ENCODE results near the gene TRERF1. TPM values are rescaled to one million over a fixed set of nuclear protein-coding genes. Genes with fewer than 3 reads are reported as not detected.

TRERF1 gene
- total RNA-seq, 1 experiment from 2014 or later = 14.5 TPM

GRCh38 chr6:42257614-42258013 is 194.1 kb downstream of the TRERF1 start:
- no peak for DNase-seq
- no peaks in the 10 kb centered on the region for H3K79me2 ChIP-seq (ENCODE audit: low read depth)
- H3K4me3 ChIP-seq = no peak overlapping the region
- H3K27ac ChIP-seq = no peak overlapping the region
- H3K4me1 ChIP-seq (replicated peaks; ENCODE audit: insufficient read depth) = no peaks in the 10 kb centered on the region
- peaks cover 15% of the 10 kb centered on the region for H3K36me3 ChIP-seq (ENCODE audit: low read depth)
- ChIA-PET POLR2A (ENCODE audit: unreplicated experiment) (no interaction called here), CTCF (no interaction called here)
- H2AFZ ChIP-seq = no peak overlapping the region
- no peaks in the 10 kb centered on the region; the same call in 1 of the 2 replicates for H3F3A ChIP-seq (ENCODE audit: insufficient read depth, low read depth)
- TF ChIP-seq EZH2 (IDR thresholded peaks at IDR 0.05; ENCODE audit: low read depth) = no peak
- TF ChIP-seq CTCF (conservative IDR thresholded peaks at IDR 0.05) = no peak
- no peaks in the 10 kb centered on the region for H4K20me1 ChIP-seq (ENCODE audit: insufficient read depth)
- intact Hi-C loops (cut with micrococcal nuclease; ENCODE audit: unreplicated experiment) = no loop called here
- no peaks in the 10 kb centered on the region for H3K27me3 ChIP-seq (ENCODE audit: insufficient read depth, low read depth)
- no peaks in the 10 kb centered on the region for H3K9me2 ChIP-seq (ENCODE audit: insufficient read depth)
- H3K9me3 ChIP-seq (ENCODE audit: insufficient read depth, low read depth) = no peaks in the 10 kb centered on the region
- no peak overlapping the region for H3K4me2 ChIP-seq
- no TSS peak for BruUV-seq (replicated peaks)

GRCh38 chr6:42257063-42257462 is 194.7 kb downstream of the TRERF1 start:
- no peak overlapping the region for H3K4me2 ChIP-seq
- no peak overlapping the region for H2AFZ ChIP-seq
- no peaks in the 10 kb centered on the region; the same call in 1 of the 2 replicates for H3F3A ChIP-seq (ENCODE audit: insufficient read depth, low read depth)
- H3K9me2 ChIP-seq (ENCODE audit: insufficient read depth) = no peaks in the 10 kb centered on the region
- BruUV-seq (replicated peaks) = no TSS peak
- intact Hi-C loops (cut with micrococcal nuclease; ENCODE audit: unreplicated experiment) = no loop called here
- H4K20me1 ChIP-seq (ENCODE audit: insufficient read depth) = no peaks in the 10 kb centered on the region
- no peak for DNase-seq
- H3K4me3 ChIP-seq = no peak overlapping the region
- CTCF ChIA-PET = interaction anchor here (0.6 kb wide), 1 partner anchor 27 kb away, joined by 4 read pairs; no protein-coding TSS in a partner anchor
- H3K9me3 ChIP-seq (ENCODE audit: insufficient read depth, low read depth) = no peaks in the 10 kb centered on the region
- peaks cover 4% of the 10 kb centered on the region for H3K4me1 ChIP-seq (replicated peaks; ENCODE audit: insufficient read depth)
- no peaks in the 10 kb centered on the region for H3K27me3 ChIP-seq (ENCODE audit: insufficient read depth, low read depth)
- POLR2A ChIA-PET (ENCODE audit: unreplicated experiment) = no interaction called here
- H3K27ac ChIP-seq = no peak overlapping the region
- no peaks in the 10 kb centered on the region for H3K79me2 ChIP-seq (ENCODE audit: low read depth)
- no peak for TF ChIP-seq CTCF (conservative IDR thresholded peaks at IDR 0.05)
- TF ChIP-seq EZH2 (IDR thresholded peaks at IDR 0.05; ENCODE audit: low read depth) = no peak
- peaks cover 15% of the 10 kb centered on the region for H3K36me3 ChIP-seq (ENCODE audit: low read depth)

GRCh38 chr6:42255050-42255449 is 196.7 kb downstream of the TRERF1 start:
- H3K36me3 ChIP-seq (ENCODE audit: low read depth) = peaks cover 15% of the 10 kb centered on the region

More at GRCh38 chr6:42255050-42255449, 196.7 kb downstream of the TRERF1 start:
- no peaks in the 10 kb centered on the region for H4K20me1 ChIP-seq (ENCODE audit: insufficient read depth)
- H3K4me1 ChIP-seq (replicated peaks; ENCODE audit: insufficient read depth) = peaks cover 15% of the 10 kb centered on the region
- intact Hi-C loops (cut with micrococcal nuclease; ENCODE audit: unreplicated experiment) = no loop called here
- ChIA-PET CTCF (no interaction called here), POLR2A (ENCODE audit: unreplicated experiment) (no interaction called here)
- no peaks in the 10 kb centered on the region for H3K79me2 ChIP-seq (ENCODE audit: low read depth)
- no peak overlapping the region for H3K27ac ChIP-seq
- no peak overlapping the region for H3K4me2 ChIP-seq
- no peak overlapping the region for H2AFZ ChIP-seq
- DNase-seq = no peak
- no peaks in the 10 kb centered on the region; the same call in 1 of the 2 replicates for H3F3A ChIP-seq (ENCODE audit: insufficient read depth, low read depth)
- BruUV-seq (replicated peaks) = no TSS peak
- no peak for TF ChIP-seq CTCF (conservative IDR thresholded peaks at IDR 0.05)
- TF ChIP-seq EZH2 (IDR thresholded peaks at IDR 0.05; ENCODE audit: low read depth) = no peak
- no peaks in the 10 kb centered on the region for H3K9me2 ChIP-seq (ENCODE audit: insufficient read depth)
- H3K27me3 ChIP-seq (ENCODE audit: insufficient read depth, low read depth) = no peaks in the 10 kb centered on the region
- H3K4me3 ChIP-seq = no peak overlapping the region
- no peaks in the 10 kb centered on the region for H3K9me3 ChIP-seq (ENCODE audit: insufficient read depth, low read depth)
